ENCODE results near the gene ADAMTS15. TPM values are rescaled to one million over a fixed set of nuclear protein-coding genes. Genes with fewer than 3 reads are reported as not detected.

Gene ADAMTS15
- total and polyA plus RNA-seq, 12 donors: 0.68 to 3.7 (median 2.2) TPM

GRCh38 chr11:130414107-130415080 is 34.1 kb upstream of the ADAMTS15 start:
- H3K9me3 ChIP-seq (replicated peaks in 1 of 3): no peaks in the 10 kb centered on the region
- intact Hi-C loops (cut with DNase I): no loop called here
- H3K36me3 ChIP-seq (replicated peaks in 1 of 2): no peaks in the 10 kb centered on the region
- DNase-seq: no peak
- WGBS, 4 donors: 59 to 69% (median 65%) methylated on average over 11 to 24 of the region's 24 CpGs
- H3K4me1 ChIP-seq (replicated peaks in 1 of 2): no peaks in the 10 kb centered on the region
- peaks cover 12% of the 10 kb centered on the region for H3K27me3 ChIP-seq
- no peak for TF ChIP-seq CTCF (IDR thresholded peaks at IDR 0.05)
- no peak for TF ChIP-seq POLR2A (IDR thresholded peaks at IDR 0.05)
- no peak overlapping the region for H3K4me3 ChIP-seq
- no peak overlapping the region for H3K27ac ChIP-seq

GRCh38 chr11:130415731-130416529 is 32.5 kb upstream of the ADAMTS15 start:
- H3K4me1 ChIP-seq (replicated peaks in 1 of 2): no peaks in the 10 kb centered on the region
- no peak overlapping the region for H3K4me3 ChIP-seq
- no peaks in the 10 kb centered on the region for H3K9me3 ChIP-seq (replicated peaks in 1 of 3)
- H3K27me3 ChIP-seq: peaks cover 8% of the 10 kb centered on the region
- intact Hi-C loops (cut with DNase I): no loop called here
- WGBS, 4 donors: 80 to 84% (median 81%) methylated on average over 35 to 37 of the region's 37 CpGs
- no peak overlapping the region for H3K27ac ChIP-seq
- TF ChIP-seq POLR2A (IDR thresholded peaks at IDR 0.05) (no peak), CTCF (IDR thresholded peaks at IDR 0.05) (no peak)
- DNase-seq: no peak
- H3K36me3 ChIP-seq (replicated peaks in 1 of 2): no peaks in the 10 kb centered on the region

- H3K4me1 ChIP-seq (replicated peaks in 1 of 2): no peaks in the 10 kb centered on the region
Measured at GRCh38 chr11:130416530-130416882, 31.9 kb upstream of the ADAMTS15 start.

More at GRCh38 chr11:130416530-130416882, 31.9 kb upstream of the ADAMTS15 start:
- no peak for DNase-seq
- WGBS, 4 donors: 70 to 82% (median 74%) methylated on average over 10 to 12 of the region's 12 CpGs
- intact Hi-C loops (cut with DNase I): no loop called here
- no peaks in the 10 kb centered on the region for H3K36me3 ChIP-seq (replicated peaks in 1 of 2)
- peaks cover 2% of the 10 kb centered on the region for H3K27me3 ChIP-seq
- H3K4me3 ChIP-seq: no peak overlapping the region
- TF ChIP-seq POLR2A (IDR thresholded peaks at IDR 0.05): no peak
- TF ChIP-seq CTCF (IDR thresholded peaks at IDR 0.05): no peak
- H3K9me3 ChIP-seq (replicated peaks in 1 of 3): no peaks in the 10 kb centered on the region
- no peak overlapping the region for H3K27ac ChIP-seq
